Ascending aorta (tissue), 2 donors: ENCODE measurements around the gene TH. TPM values are rescaled to one million over a fixed set of nuclear protein-coding genes. Genes with fewer than 3 reads are reported as not detected.
"Not testable (repeated sequence)": the region's sequence is repeated elsewhere in the genome, so short reads cannot be mapped to it uniquely, and the experiment has no call there.

Experiments
- DNase-seq, 2 donors: peaks; one replicate each; pipeline ENCODE4 v3.0.0-alpha.2; 2019; ENCODE audit warnings: low spot score in 2 of 2
- H3K27ac ChIP-seq, 2 donors: fragments of 200-600 bp; sonication (generic); one replicate each; pipeline ENCODE4 v1.5.1; 2016 to 2017; ENCODE audit warnings: mild to moderate bottlenecking in 1 of 2
- H3K27me3 ChIP-seq: fragments of 200-600 bp; sonication (generic); one replicate; pipeline ENCODE4 v1.5.1; 2017
- H3K36me3 ChIP-seq, 2 donors: fragments of 200-600 bp; sonication (generic); one replicate each; pipeline ENCODE4 v1.5.1; 2016
- H3K4me1 ChIP-seq, 2 donors: fragments of 200-600 bp; sonication (generic); one replicate each; pipeline ENCODE4 v1.5.1; 2016 to 2017; ENCODE audit warnings: mild to moderate bottlenecking in 1 of 2
- H3K4me3 ChIP-seq, 2 donors: fragments of 200-600 bp; sonication (generic); one replicate each; pipeline ENCODE4 v1.5.1; 2016 to 2017; ENCODE audit warnings: mild to moderate bottlenecking in 1 of 2
- H3K9me3 ChIP-seq, 2 donors: fragments of 200-600 bp; sonication (generic); one replicate each; pipeline ENCODE4 v1.5.1; 2016
- CTCF ChIP-seq, 3 experiments: fragments of 200-600 bp in 2 of 3; fragments of 450-650 bp in 1 of 3; sonication (generic) in 2 of 3; IDR thresholded peaks; one replicate each; pipeline ENCODE4 v1.5.1; 2016 to 2019; ENCODE audit warnings: antibody characterized with exemption in 3 of 3, mild to moderate bottlenecking in 1 of 3, moderate library complexity in 1 of 3
- intact Hi-C: fragments of 100-400 bp; cut with DNase I; formaldehyde crosslinking; loops from one replicate; pipeline ENCODE4 v1.15.1; 2023
- total RNA-seq: library from RNA; depleted of rRNA; stranded (reverse); fragments of >200 nt; gene quantifications from one replicate; pipeline ENCODE4 v1.1.0, GENCODE V29; 2016

The TH gene
- total RNA-seq, 1 donor from 2014 or later = not detected

DNA sequence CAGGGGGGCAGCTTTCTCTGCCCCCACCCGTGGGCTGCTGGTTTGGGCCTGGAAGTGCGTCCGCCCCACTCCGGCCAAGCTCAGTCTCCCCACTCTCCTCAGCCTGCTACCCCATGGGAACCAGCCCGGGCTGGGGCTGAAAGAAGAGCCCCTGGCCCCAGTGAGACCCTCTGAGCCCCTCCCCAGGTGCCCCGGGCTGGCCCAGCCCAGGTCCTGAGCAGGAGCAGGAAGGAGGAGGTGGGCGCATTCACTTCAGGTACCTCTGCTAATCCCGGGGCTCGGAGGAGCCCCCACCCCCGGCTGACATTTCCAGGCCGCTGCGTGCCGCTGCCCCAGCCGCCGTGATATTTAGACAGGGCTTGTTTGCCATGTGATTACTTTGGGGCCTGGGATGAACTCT is 8.7 kb upstream of the TH start:
- no peak for DNase-seq
- H3K4me1 ChIP-seq = no peaks in the 10 kb centered on the region
- intact Hi-C loops = no loop called here
- H3K4me3 ChIP-seq = no peak overlapping the region
- H3K36me3 ChIP-seq = no peaks in the 10 kb centered on the region
- no peaks in the 10 kb centered on the region for H3K27me3 ChIP-seq
- no peak overlapping the region for H3K27ac ChIP-seq
- no peaks in the 10 kb centered on the region for H3K9me3 ChIP-seq
- no peak for TF ChIP-seq CTCF (IDR thresholded peaks at IDR 0.05)

DNA sequence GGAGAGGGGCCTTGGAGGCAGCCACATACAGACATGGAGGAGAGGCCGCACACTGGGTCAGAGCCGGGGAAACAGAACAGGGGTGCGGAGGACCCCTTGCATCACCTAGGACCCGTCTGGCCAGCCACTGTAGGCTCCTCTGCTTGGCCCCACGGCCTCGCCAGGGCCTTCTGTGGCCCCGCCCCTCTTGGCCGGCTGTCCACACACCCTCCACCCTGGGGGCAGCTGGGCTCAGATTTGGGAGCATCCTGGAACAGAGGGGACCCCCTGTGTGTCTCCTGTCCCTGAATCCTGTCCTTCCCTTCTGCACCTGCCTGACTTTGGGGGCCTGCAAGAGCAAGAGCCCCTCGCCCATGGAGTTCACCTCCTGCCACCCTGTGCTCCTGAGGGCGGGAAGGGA is 7.9 kb upstream of the TH start:
- Histone ChIP-seq H3K27ac (no peak overlapping the region), H3K27me3 (no peaks in the 10 kb centered on the region), H3K36me3 (no peaks in the 10 kb centered on the region), H3K9me3 (no peaks in the 10 kb centered on the region), H3K4me3 (no peak overlapping the region), H3K4me1 (no peaks in the 10 kb centered on the region)
- no peak for DNase-seq
- intact Hi-C loops = no loop called here
- TF ChIP-seq CTCF (IDR thresholded peaks at IDR 0.05) = no peak

GRCh38 chr11:2178906-2179494 is 7.4 kb upstream of the TH start:
- H3K4me1 ChIP-seq = no peaks in the 10 kb centered on the region
- no peak for TF ChIP-seq CTCF (IDR thresholded peaks at IDR 0.05)
- H3K36me3 ChIP-seq = no peaks in the 10 kb centered on the region
- H3K4me3 ChIP-seq = no peak overlapping the region
- intact Hi-C loops = no loop called here
- DNase-seq = no peak
- no peaks in the 10 kb centered on the region for H3K27me3 ChIP-seq
- no peak overlapping the region for H3K27ac ChIP-seq
- no peaks in the 10 kb centered on the region for H3K9me3 ChIP-seq

DNA sequence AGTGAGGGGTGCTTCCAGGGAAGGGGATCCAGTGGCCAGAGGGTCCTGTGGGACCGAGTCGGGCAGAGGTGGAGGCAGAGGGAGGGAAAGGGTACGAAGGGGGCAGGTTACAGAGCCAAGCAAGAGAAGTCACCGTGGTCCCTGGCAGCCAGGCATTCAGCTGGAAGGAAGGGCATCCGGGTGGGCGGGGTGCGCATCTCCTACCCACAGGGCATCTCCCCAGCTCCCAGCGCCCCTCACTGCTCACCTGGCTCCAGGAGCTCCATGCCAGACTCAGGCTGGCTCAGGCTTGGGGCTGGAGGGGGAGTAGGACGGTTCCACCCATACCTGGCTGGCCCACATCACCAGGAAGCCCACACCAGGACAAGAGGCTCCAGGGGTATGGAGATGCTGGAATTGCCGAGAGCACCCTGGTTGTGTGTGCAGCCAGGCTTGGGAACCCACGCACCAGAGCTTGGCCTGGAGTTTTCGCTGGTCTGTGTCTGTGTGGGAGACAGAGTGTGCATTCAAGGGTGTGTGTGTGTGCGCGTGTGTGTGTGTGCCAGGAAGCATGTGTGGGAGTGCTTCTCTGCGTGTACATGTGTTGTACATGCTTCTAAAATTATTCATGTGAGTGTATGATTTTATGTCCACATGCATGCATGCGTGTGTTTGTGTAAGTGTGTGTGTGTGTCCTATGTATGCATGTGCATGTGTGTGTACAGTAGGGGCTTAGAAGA is 6.6 kb upstream of the TH start:
- H3K27me3 ChIP-seq, DNase-seq, intact Hi-C loops, H3K27ac ChIP-seq, H3K9me3 ChIP-seq, H3K4me3 ChIP-seq, H3K36me3 ChIP-seq, H3K4me1 ChIP-seq: not testable (repeated sequence)

DNA sequence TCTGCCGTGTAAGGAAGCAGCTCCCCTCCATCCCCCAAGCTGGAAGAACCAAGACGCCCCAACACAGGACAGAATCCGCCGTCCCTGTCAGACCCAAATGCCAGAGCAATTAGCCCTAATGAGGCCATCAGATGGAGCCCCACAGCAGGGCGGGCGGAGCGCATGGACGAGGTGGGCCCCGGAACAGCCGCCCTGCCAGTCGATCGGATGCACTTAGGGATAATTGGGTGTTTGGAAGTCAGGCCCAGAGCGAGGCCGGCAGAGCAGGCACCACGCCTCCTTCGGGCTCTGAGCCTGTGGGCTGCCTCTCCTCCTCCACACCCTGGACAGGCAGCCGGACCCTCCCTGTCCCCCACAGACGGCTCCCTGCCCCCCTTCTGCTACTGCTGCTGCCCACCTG is 5.5 kb upstream of the TH start:
- Histone ChIP-seq H3K27me3 (no peaks in the 10 kb centered on the region), H3K36me3 (no peaks in the 10 kb centered on the region), H3K4me3 (no peak overlapping the region), H3K27ac (no peak overlapping the region), H3K9me3 (no peaks in the 10 kb centered on the region), H3K4me1 (no peaks in the 10 kb centered on the region)
- no peak for DNase-seq
- TF ChIP-seq CTCF (IDR thresholded peaks at IDR 0.05) = no peak
- intact Hi-C loops = no loop called here

DNA sequence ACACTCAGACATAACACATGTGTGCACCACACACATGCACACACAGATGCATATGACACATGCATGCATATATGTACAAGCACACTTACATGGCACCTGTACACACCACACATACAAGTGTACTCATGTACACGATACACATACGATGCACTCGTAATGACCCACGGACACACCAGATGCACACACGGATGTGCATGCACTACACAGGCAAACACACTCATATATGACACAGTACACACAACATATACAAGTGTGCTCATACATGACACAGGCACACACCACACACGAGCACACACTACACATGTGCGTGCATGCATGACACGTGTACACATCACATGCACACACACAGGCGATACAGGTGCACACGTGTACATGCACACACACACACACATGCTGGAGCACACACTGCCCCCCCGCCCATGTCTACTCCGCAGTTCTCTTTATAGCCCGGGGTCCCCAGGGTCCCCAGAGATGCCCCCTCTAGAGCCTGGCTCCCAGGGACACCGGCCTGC is 4.8 kb upstream of the TH start:
- Histone ChIP-seq H3K36me3 (no peaks in the 10 kb centered on the region), H3K4me1 (no peaks in the 10 kb centered on the region), H3K4me3 (no peak overlapping the region), H3K27ac (no peak overlapping the region), H3K27me3 (no peaks in the 10 kb centered on the region), H3K9me3 (no peaks in the 10 kb centered on the region)
- DNase-seq = no peak
- intact Hi-C loops = no loop called here
- TF ChIP-seq CTCF (IDR thresholded peaks at IDR 0.05) = no peak
